GM12873 (cell line): Measurements from ENCODE around the gene IGFL2.

Source experiments
- TF ChIP-seq, protein P1 (sequence below): IDR thresholded peaks from 2 replicates; pipeline ENCODE4 v1.5.1; 2012; ENCODE audit warnings: low read depth, mild to moderate bottlenecking, moderate library complexity, low read length, control low read depth; ENCODE audit not compliant: insufficient read depth; ENCODE audit errors: missing control alignments

The IGFL2 gene

DNA sequence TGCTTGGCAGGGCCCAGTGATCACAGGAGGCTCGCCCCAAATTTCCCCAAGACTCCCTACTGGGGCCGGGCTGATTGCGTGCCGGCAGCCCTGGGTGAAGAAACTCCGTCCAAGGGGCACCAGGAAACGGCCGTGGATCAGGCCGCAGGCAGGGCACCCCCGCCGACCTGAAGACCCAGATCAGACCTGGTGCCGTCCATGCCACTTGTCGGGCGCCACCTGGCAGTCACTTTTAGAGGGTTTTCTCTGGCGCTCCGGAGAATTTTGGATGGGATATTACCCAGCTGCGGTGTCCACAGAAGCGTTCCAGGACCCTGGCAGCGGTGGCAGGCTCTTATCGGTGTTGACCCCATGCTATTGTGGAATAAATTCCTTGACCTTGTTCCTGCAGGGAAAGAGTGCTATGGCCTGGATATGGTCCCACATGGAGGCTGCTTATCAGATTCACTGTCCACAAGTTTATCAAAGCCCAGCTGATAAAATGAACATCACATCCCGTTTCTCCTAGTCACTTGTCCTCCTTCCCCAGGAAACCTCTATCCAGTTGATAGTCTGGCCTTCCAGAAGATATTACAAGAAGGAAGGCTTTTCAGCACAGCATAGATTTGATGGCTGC is 38.2 kb downstream of the IGFL2 start:
- TF ChIP-seq, protein P1, sequence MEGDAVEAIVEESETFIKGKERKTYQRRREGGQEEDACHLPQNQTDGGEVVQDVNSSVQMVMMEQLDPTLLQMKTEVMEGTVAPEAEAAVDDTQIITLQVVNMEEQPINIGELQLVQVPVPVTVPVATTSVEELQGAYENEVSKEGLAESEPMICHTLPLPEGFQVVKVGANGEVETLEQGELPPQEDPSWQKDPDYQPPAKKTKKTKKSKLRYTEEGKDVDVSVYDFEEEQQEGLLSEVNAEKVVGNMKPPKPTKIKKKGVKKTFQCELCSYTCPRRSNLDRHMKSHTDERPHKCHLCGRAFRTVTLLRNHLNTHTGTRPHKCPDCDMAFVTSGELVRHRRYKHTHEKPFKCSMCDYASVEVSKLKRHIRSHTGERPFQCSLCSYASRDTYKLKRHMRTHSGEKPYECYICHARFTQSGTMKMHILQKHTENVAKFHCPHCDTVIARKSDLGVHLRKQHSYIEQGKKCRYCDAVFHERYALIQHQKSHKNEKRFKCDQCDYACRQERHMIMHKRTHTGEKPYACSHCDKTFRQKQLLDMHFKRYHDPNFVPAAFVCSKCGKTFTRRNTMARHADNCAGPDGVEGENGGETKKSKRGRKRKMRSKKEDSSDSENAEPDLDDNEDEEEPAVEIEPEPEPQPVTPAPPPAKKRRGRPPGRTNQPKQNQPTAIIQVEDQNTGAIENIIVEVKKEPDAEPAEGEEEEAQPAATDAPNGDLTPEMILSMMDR: no peak

DNA sequence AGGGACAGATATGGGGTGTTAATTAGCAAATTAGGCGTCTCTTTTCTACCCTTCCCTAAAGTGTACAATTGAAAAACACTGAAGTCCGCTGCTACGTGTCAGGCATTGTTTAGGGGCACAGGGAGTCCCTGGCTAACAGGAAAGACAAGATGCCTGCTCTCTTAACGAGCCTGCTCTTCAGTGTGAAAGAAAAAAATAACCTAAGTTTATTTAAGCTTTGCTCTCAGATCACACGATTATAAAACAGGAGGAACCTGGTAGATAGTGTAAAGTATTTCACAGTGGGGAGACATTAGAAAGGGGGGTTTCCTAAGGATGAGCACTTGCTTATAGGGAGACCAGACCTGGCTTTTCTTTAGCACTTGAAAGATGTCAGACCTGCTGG is 38.7 kb downstream of the IGFL2 start:
- TF ChIP-seq, protein P1: no peak

DNA sequence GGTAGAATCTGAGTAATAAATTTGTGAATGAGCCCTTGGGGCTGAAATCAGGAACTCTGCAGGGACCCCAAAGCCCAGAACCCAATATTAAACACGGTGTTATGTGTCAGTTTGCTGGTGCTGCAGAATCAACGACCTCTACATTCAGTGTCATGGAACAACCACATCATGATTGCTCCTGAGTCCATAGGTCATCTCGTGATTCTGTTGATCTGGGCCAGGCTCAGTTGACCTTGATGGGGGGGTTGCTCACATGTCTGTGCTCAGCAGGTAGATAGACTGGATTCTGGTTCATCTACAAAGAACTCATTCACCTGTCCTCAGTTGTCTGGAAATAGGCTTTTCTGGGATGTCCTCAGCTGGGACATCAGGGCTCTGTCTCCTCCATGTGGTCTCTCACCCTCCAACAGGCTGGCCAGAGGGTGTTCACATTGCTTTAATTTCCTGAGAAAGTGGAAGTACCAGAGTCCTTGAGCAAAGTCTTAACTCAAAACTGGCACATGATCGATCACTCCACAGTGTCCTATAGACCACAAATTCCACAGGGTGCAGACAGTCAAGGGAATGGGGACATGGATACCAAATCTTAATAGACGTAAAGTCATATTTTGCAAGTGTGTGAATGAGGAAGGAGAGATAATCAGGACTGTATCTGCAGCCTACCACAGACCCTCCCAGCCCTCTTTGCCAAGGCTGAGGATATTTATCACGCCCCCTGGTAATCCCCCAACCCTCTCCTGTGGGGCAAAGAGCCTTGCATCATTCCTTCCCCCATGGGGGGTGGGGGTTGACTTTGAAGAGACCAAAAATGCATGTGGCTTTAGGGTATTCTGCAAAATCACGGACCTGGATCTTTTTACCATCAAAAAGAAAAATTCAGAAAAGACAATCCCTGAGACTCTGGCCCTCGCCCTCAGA is 42.2 kb downstream of the IGFL2 start:
- TF ChIP-seq, protein P1: no peak

DNA sequence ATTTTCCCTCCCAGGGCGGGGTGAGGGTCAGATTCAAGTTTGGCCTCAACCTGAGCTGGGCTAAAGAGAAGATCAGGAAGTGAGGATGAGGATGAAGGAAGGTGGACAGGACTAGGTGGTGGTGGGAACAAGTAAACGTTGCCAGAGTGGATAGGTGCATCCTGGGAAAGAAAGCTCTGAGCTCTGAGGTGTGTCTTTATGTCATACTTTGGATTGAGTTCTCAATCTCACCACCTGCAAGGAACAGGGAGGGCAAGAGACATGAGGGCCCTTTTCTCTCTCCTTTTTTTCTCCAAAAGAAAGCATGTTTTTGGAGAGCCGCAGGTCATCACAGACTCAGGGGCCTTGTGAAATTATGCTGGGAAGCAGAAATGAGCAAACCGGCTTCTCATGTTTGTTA is 43.3 kb downstream of the IGFL2 start:
- TF ChIP-seq, protein P1: no peak

DNA sequence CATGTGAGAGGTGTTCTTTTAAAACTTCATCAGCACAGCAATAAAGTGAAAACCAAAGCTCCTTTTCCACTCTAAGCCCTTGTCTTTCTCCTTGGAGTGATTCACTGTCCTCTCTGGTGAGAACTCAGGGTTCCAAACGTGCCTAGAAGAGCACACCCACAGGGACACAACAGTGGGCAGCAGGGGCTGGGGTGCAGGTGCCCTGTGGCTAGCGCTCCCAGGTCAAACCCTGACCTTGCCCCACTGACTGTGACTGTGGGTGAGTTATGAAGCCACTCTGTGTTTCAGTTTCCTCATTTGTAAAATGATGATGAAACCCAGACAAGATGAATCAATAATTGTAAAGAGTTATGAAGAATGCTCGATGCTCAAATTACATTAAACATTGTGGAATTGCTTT is 43.9 kb downstream of the IGFL2 start:
- TF ChIP-seq, protein P1: no peak

DNA sequence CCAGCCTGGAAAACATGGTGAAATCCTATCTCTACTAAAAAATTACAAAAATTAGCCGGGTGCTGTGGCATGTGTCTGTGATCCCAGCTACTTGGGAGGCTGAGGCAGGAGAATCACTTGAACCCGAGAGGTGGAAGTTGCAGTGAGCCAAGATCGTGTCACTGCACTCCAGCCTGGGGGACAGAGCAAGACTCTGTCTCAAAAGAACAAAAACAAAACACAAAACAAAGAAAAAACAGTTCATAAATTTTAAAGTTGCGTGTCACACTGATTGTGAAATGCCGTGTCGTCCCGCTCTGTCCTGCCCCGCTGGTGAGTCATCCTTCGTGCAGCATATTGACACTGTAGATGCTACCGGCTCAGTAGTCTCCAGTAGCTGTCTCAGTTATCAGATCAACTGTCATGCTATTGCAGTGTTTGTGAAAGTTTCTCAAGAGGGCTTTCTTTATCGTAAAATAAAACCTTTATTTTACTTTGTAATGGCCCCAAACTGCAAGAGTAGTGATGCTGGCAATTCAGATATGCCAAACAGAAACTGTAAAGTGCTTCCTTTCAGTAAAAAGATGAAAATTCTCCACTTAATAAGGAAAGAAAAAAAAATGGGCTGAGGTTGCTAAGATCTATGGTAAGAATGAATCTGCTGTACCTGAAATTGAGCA is 45.1 kb downstream of the IGFL2 start:
- TF ChIP-seq, protein P1: no peak

DNA sequence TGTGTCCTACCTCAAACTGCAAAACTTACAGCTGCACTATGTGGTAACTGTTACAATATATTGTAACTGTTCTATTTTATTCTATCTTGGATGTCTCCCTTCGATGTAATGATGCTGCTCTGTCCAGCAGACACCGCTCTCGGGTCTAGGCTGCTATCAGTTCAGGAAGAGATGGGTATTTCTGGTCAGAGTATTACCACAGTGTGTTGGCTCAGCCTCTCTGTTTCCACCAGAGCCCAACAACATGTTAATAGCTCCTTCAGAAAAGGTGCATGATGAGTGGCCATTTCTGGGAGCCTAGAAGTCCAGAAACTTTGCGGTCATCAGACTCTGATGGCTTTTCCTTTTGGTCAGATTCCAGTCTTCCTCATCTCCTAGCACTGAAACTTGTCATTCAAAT is 45.6 kb downstream of the IGFL2 start:
- TF ChIP-seq, protein P1: no peak
